Activated T-cell treated with anti-CD3 and anti-CD28 coated beads, Interleukin-2, amount 50 U/mL, for 1 hour (primary cell): ENCODE results near the gene ZC2HC1C.

ENCODE experiments used
- DNase-seq: peaks from one replicate; pipeline ENCODE4 v3.0.0-alpha.2; 2020

ZC2HC1C gene

GRCh38 chr14:75069121-75069810, at the start of gene ZC2HC1C:
Gene ZC2HC1C (plus strand): TSS chr14:75069641. CDS start chr14:75070574, 933 bp downstream.
- DNase-seq, result peak; percentile 60

- no peak for DNase-seq
Observed at GRCh38 chr14:75022655-75023054, 46.8 kb upstream of the ZC2HC1C start.

- no peak for DNase-seq
Observed at GRCh38 chr14:75023108-75023507, 46.3 kb upstream of the ZC2HC1C start.

- no peak for DNase-seq
Observed at GRCh38 chr14:75025082-75025481, 44.4 kb upstream of the ZC2HC1C start.

GRCh38 chr14:75025876-75026275, 43.6 kb upstream of the ZC2HC1C start:
- DNase-seq, result no peak

GRCh38 chr14:75030147-75030546, 39.3 kb upstream of the ZC2HC1C start:
- no peak for DNase-seq

GRCh38 chr14:75032939-75033338, 36.5 kb upstream of the ZC2HC1C start:
- DNase-seq, result no peak

- DNase-seq, result no peak
Observed at GRCh38 chr14:75040507-75040906, 28.9 kb upstream of the ZC2HC1C start.

- DNase-seq, result no peak
Observed at GRCh38 chr14:75040959-75041358, 28.5 kb upstream of the ZC2HC1C start.

- no peak for DNase-seq
Observed at GRCh38 chr14:75041613-75042012, 27.8 kb upstream of the ZC2HC1C start.

- DNase-seq, result no peak
Observed at GRCh38 chr14:75042035-75042434, 27.4 kb upstream of the ZC2HC1C start.

GRCh38 chr14:75044322-75044721, 25.1 kb upstream of the ZC2HC1C start:
- no peak for DNase-seq

- DNase-seq, result no peak
Observed at GRCh38 chr14:75044752-75045151, 24.7 kb upstream of the ZC2HC1C start.

GRCh38 chr14:75046275-75046674, 23.2 kb upstream of the ZC2HC1C start:
- DNase-seq, result no peak

GRCh38 chr14:75046899-75047298, 22.5 kb upstream of the ZC2HC1C start:
- DNase-seq, result no peak

- no peak for DNase-seq
Observed at GRCh38 chr14:75047506-75047905, 21.9 kb upstream of the ZC2HC1C start.

- DNase-seq, result no peak
Observed at GRCh38 chr14:75048101-75048500, 21.3 kb upstream of the ZC2HC1C start.

- no peak for DNase-seq
Observed at GRCh38 chr14:75049136-75049535, 20.3 kb upstream of the ZC2HC1C start.

- no peak for DNase-seq
Observed at GRCh38 chr14:75049731-75050201, 19.7 kb upstream of the ZC2HC1C start.

- peak; percentile 83 for DNase-seq
Observed at GRCh38 chr14:75050852-75051555, 18.4 kb upstream of the ZC2HC1C start, which contains the start of gene MLH3. Gene MLH3 (minus strand): TSS chr14:75051467. CDS start chr14:75049655, 1,812 bp downstream.

- no peak for DNase-seq
Observed at GRCh38 chr14:75051556-75051899, 17.9 kb upstream of the ZC2HC1C start.

- no peak for DNase-seq
Observed at GRCh38 chr14:75053396-75054291, 15.8 kb upstream of the ZC2HC1C start.

- DNase-seq, result no peak
Observed at GRCh38 chr14:75054421-75054820, 15.0 kb upstream of the ZC2HC1C start.
